Stimulated activated CD8-positive, alpha-beta memory T cell treated with anti-CD3 and anti-CD28 coated beads, Interleukin-12 subunit alpha, Interleukin-12 subunit beta, amount 100 ng/mL, for 24 hours (primary cell): ENCODE results near the gene RGS8.

ENCODE experiments used
- DNase-seq: peaks from one replicate; pipeline ENCODE4 v3.0.0-alpha.2; 2020; ENCODE audit errors: extremely low read depth

RGS8 gene

GRCh38 chr1:182671750-182672486 lies 12.5 kb downstream of the RGS8 start:
- no peak for DNase-seq

GRCh38 chr1:182670032-182670749 lies 14.2 kb downstream of the RGS8 start:
- no peak for DNase-seq

- DNase-seq = no peak
Measured at GRCh38 chr1:182669266-182669665, 15.1 kb downstream of the RGS8 start.

- no peak for DNase-seq
Measured at GRCh38 chr1:182668521-182669054, 15.8 kb downstream of the RGS8 start.

- no peak for DNase-seq
Measured at GRCh38 chr1:182667848-182668505, 16.4 kb downstream of the RGS8 start.

- no peak for DNase-seq
Measured at GRCh38 chr1:182666706-182667105, 17.7 kb downstream of the RGS8 start.

GRCh38 chr1:182664296-182664695 lies 20.1 kb downstream of the RGS8 start:
- no peak for DNase-seq

GRCh38 chr1:182662956-182663355 lies 21.4 kb downstream of the RGS8 start:
- no peak for DNase-seq

- no peak for DNase-seq
Measured at GRCh38 chr1:182662121-182662890, 22.1 kb downstream of the RGS8 start.

GRCh38 chr1:182658055-182658454 lies 26.3 kb downstream of the RGS8 start:
- DNase-seq = no peak

GRCh38 chr1:182656842-182657397 lies 27.5 kb downstream of the RGS8 start:
- no peak for DNase-seq

- no peak for DNase-seq
Measured at GRCh38 chr1:182653986-182654385, 30.4 kb downstream of the RGS8 start.

GRCh38 chr1:182652933-182653332 lies 31.5 kb downstream of the RGS8 start:
- no peak for DNase-seq

- no peak for DNase-seq
Measured at GRCh38 chr1:182651339-182651724, 33.1 kb downstream of the RGS8 start.

GRCh38 chr1:182650678-182651338 lies 33.6 kb downstream of the RGS8 start:
- DNase-seq = no peak

- DNase-seq = no peak
Measured at GRCh38 chr1:182649041-182649440, 35.3 kb downstream of the RGS8 start.

- DNase-seq = no peak
Measured at GRCh38 chr1:182646739-182647138, 37.6 kb downstream of the RGS8 start.

- no peak for DNase-seq
Measured at GRCh38 chr1:182644886-182645285, 39.5 kb downstream of the RGS8 start.

GRCh38 chr1:182643699-182644098 lies 40.7 kb downstream of the RGS8 start:
- no peak for DNase-seq

GRCh38 chr1:182642461-182642860 lies 41.9 kb downstream of the RGS8 start:
- DNase-seq = no peak

GRCh38 chr1:182641561-182641960 lies 42.8 kb downstream of the RGS8 start:
- no peak for DNase-seq
